Measurements from ENCODE around the gene NUDT9.
"Not testable (repeated sequence)": the region's sequence is repeated elsewhere in the genome, so short reads cannot be mapped to it uniquely, and the experiment has no call there.

Gene NUDT9

GRCh38 chr4:87410679-87411078 lies 11.7 kb upstream of the NUDT9 start:
- no peaks in the 10 kb centered on the region for H3K27me3 ChIP-seq (ENCODE audit: control insufficient read depth, low read length)
- no peaks in the 10 kb centered on the region for H3K9me2 ChIP-seq (replicated peaks; ENCODE audit: control insufficient read depth, low read length)
- H4K20me1 ChIP-seq (ENCODE audit: control insufficient read depth, insufficient read depth, low read depth, low read length) = no peaks in the 10 kb centered on the region
- peaks cover 4% of the 10 kb centered on the region; the same call in 1 of the 2 replicates for H3K9me3 ChIP-seq (ENCODE audit: control insufficient read depth, insufficient read depth, low read length)
- no peak overlapping the region for H3K27ac ChIP-seq (ENCODE audit: low read depth, low read length)
- TF ChIP-seq CTCF (IDR thresholded peaks at IDR 0.05; ENCODE audit: low read depth, low read length, poor library complexity, severe bottlenecking) (no peak), EZH2phosphoT487 (IDR thresholded peaks at IDR 0.05; ENCODE audit: borderline replicate concordance, low read length) (no peak)
- H3K4me2 ChIP-seq (ENCODE audit: low read length) = no peak overlapping the region
- H3K79me2 ChIP-seq (ENCODE audit: control insufficient read depth, low read length) = no peaks in the 10 kb centered on the region
- no peak overlapping the region for H3K4me3 ChIP-seq (ENCODE audit: low read length)
- no peaks in the 10 kb centered on the region for H3F3A ChIP-seq (ENCODE audit: control insufficient read depth, insufficient read depth)
- peaks cover 16% of the 10 kb centered on the region for H3K4me1 ChIP-seq (ENCODE audit: control insufficient read depth, low read length)
- no peaks in the 10 kb centered on the region for H3K36me3 ChIP-seq (ENCODE audit: control insufficient read depth, low read length)

- Histone ChIP-seq H3F3A (ENCODE audit: control insufficient read depth, insufficient read depth) (no peaks in the 10 kb centered on the region), H4K20me1 (ENCODE audit: control insufficient read depth, insufficient read depth, low read depth, low read length) (no peaks in the 10 kb centered on the region), H3K4me2 (ENCODE audit: low read length) (no peak overlapping the region), H3K36me3 (ENCODE audit: control insufficient read depth, low read length) (no peaks in the 10 kb centered on the region), H3K79me2 (ENCODE audit: control insufficient read depth, low read length) (no peaks in the 10 kb centered on the region), H3K4me3 (ENCODE audit: low read length) (no peak overlapping the region), H3K27me3 (ENCODE audit: control insufficient read depth, low read length) (no peaks in the 10 kb centered on the region), H3K27ac (ENCODE audit: low read depth, low read length) (no peak overlapping the region), H3K9me2 (replicated peaks; ENCODE audit: control insufficient read depth, low read length) (no peaks in the 10 kb centered on the region), H3K9me3 (ENCODE audit: control insufficient read depth, insufficient read depth, low read length) (no peaks in the 10 kb centered on the region), H3K4me1 (ENCODE audit: control insufficient read depth, low read length) (no peaks in the 10 kb centered on the region)
- TF ChIP-seq EZH2phosphoT487 (IDR thresholded peaks at IDR 0.05; ENCODE audit: borderline replicate concordance, low read length) = no peak
- TF ChIP-seq CTCF (IDR thresholded peaks at IDR 0.05; ENCODE audit: low read depth, low read length, poor library complexity, severe bottlenecking) = no peak
Observed at GRCh38 chr4:87414816-87415215, 7.6 kb upstream of the NUDT9 start.

GRCh38 chr4:87416965-87417364 lies 5.4 kb upstream of the NUDT9 start:
- Histone ChIP-seq H3K27ac (ENCODE audit: low read depth, low read length) (no peak overlapping the region), H3K4me1 (ENCODE audit: control insufficient read depth, low read length) (peaks cover 9% of the 10 kb centered on the region), H3K4me3 (ENCODE audit: low read length) (no peak overlapping the region), H3K79me2 (ENCODE audit: control insufficient read depth, low read length) (peaks cover 7% of the 10 kb centered on the region), H4K20me1 (ENCODE audit: control insufficient read depth, insufficient read depth, low read depth, low read length) (no peaks in the 10 kb centered on the region), H3K36me3 (ENCODE audit: control insufficient read depth, low read length) (no peaks in the 10 kb centered on the region), H3K27me3 (ENCODE audit: control insufficient read depth, low read length) (no peaks in the 10 kb centered on the region), H3F3A (ENCODE audit: control insufficient read depth, insufficient read depth) (no peaks in the 10 kb centered on the region), H3K9me3 (ENCODE audit: control insufficient read depth, insufficient read depth, low read length) (no peaks in the 10 kb centered on the region), H3K4me2 (ENCODE audit: low read length) (no peak overlapping the region), H3K9me2 (replicated peaks; ENCODE audit: control insufficient read depth, low read length) (no peaks in the 10 kb centered on the region)
- TF ChIP-seq CTCF (IDR thresholded peaks at IDR 0.05; ENCODE audit: low read depth, low read length, poor library complexity, severe bottlenecking) (no peak), EZH2phosphoT487 (IDR thresholded peaks at IDR 0.05; ENCODE audit: borderline replicate concordance, low read length) (no peak)

- not testable (repeated sequence) for H3K27ac ChIP-seq (ENCODE audit: low read depth, low read length); H3K4me3 ChIP-seq (ENCODE audit: low read length); H3K4me2 ChIP-seq (ENCODE audit: low read length); H4K20me1 ChIP-seq (ENCODE audit: control insufficient read depth, insufficient read depth, low read depth, low read length); H3K4me1 ChIP-seq (ENCODE audit: control insufficient read depth, low read length); H3K9me3 ChIP-seq (ENCODE audit: control insufficient read depth, insufficient read depth, low read length); H3K9me2 ChIP-seq (replicated peaks; ENCODE audit: control insufficient read depth, low read length); H3F3A ChIP-seq (ENCODE audit: control insufficient read depth, insufficient read depth); H3K36me3 ChIP-seq (ENCODE audit: control insufficient read depth, low read length); H3K27me3 ChIP-seq (ENCODE audit: control insufficient read depth, low read length)
- H3K79me2 ChIP-seq (ENCODE audit: control insufficient read depth, low read length) = peaks cover 20% of the 10 kb centered on the region
Observed at GRCh38 chr4:87418410-87418809, 4.0 kb upstream of the NUDT9 start.
